ENCODE results near the gene MVB12B. TPM values are rescaled to one million over a fixed set of nuclear protein-coding genes. Genes with fewer than 3 reads are reported as not detected.
"Not testable (repeated sequence)": the region's sequence is repeated elsewhere in the genome, so short reads cannot be mapped to it uniquely, and the experiment has no call there.

The MVB12B gene
- total RNA-seq, 1 experiment from 2014 or later: 3.2 TPM

GRCh38 chr9:126470241-126470993 is 143.8 kb downstream of the MVB12B start:
- Histone ChIP-seq H3K4me3 (no peak overlapping the region), H3K36me3 (no peaks in the 10 kb centered on the region), H3K9me3 (no peaks in the 10 kb centered on the region), H3K27me3 (no peaks in the 10 kb centered on the region)
- DNase-seq: no peak

DNA sequence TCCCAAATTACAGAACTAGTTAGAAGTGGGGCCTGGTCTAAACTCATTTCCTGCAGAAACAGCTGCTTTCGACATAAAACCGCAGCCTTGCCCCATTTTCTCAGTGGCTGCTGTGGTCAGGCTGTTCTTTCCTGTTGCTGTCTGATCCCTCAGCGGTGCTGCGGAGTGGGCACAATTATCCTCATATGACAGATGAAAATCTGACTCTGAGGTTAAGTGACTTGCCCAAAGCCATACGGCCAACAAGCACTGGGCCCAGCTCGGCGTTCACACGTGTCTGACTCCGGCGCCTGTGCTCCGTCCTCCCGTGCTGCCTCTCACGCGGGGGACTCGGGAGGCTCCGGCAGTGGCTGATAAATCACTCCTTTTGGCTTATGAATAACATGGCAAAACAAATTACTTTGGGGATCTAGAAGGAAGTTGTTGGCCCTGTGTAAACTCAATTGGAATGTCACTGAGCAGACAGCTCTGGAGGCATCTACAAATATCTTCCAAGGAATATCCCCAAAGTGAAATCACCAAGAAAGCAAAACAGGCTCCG is 144.5 kb downstream of the MVB12B start:
- DNase-seq: no peak
- Histone ChIP-seq H3K27me3 (no peaks in the 10 kb centered on the region), H3K36me3 (no peaks in the 10 kb centered on the region), H3K4me3 (no peak overlapping the region), H3K9me3 (no peaks in the 10 kb centered on the region)

- Histone ChIP-seq H3K9me3 (no peaks in the 10 kb centered on the region), H3K36me3 (no peaks in the 10 kb centered on the region), H3K4me3 (no peak overlapping the region), H3K27me3 (no peaks in the 10 kb centered on the region)
- no peak for DNase-seq
Measured at GRCh38 chr9:126472198-126472947, 145.7 kb downstream of the MVB12B start.

DNA sequence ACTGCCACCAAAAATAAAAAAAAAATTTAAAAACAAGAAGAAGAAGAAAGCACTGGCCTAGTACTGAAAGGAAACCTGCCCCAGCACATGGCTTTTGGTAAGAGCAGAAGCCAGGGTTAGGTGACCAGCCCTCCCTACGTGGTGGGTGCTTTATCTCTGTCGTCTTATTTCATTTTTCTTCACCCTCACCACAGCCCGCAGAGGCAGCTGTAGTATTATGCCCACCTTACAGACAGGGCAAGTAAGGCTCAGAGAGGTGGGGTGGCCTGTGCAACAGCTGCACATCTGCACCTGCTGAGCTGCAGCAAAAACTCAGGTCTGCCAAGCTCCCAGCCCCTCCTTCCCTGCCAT is 146.3 kb downstream of the MVB12B start:
- H3K27me3 ChIP-seq: no peaks in the 10 kb centered on the region
- no peak for DNase-seq
- no peak overlapping the region for H3K4me3 ChIP-seq
- no peaks in the 10 kb centered on the region for H3K36me3 ChIP-seq
- H3K9me3 ChIP-seq: no peaks in the 10 kb centered on the region

GRCh38 chr9:126474206-126474765 is 147.7 kb downstream of the MVB12B start:
- DNase-seq: no peak
- Histone ChIP-seq H3K9me3 (no peaks in the 10 kb centered on the region), H3K27me3 (no peaks in the 10 kb centered on the region), H3K36me3 (no peaks in the 10 kb centered on the region), H3K4me3 (no peak overlapping the region)

DNA sequence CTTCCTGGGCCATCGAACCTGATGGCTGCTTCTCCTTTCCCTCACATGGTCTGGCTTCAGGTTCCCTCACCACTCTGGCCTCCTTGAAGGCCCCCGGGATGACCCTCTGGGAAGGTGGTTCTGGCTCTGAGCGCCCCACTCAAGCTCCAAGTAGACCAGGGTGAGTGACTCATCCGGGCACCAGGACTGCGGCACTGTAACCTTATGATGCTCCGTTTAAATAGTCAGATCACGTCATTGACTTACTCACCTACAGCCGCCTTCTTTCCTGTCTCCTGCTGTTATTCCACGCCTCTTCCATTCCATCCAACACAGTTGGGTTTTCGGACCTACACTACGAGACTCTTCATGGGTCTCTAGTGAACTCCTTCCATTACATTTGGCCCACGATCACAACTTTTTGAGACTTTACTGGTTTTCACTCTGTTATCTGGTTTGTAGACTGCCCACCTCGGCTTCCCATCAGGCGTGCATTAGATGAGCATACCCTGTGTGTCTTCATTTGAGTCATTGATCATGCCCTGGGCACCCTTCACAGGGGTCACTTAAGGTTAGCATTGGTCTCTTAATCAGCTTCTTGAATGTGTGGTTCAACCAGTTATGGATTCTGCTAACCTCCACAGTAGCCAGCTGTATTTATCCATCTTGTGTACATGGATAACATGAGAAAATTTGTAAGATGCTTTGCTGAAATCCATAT is 148.3 kb downstream of the MVB12B start:
- Histone ChIP-seq H3K9me3 (no peaks in the 10 kb centered on the region), H3K27me3 (no peaks in the 10 kb centered on the region), H3K4me3 (no peak overlapping the region), H3K36me3 (no peaks in the 10 kb centered on the region)
- no peak for DNase-seq

DNA sequence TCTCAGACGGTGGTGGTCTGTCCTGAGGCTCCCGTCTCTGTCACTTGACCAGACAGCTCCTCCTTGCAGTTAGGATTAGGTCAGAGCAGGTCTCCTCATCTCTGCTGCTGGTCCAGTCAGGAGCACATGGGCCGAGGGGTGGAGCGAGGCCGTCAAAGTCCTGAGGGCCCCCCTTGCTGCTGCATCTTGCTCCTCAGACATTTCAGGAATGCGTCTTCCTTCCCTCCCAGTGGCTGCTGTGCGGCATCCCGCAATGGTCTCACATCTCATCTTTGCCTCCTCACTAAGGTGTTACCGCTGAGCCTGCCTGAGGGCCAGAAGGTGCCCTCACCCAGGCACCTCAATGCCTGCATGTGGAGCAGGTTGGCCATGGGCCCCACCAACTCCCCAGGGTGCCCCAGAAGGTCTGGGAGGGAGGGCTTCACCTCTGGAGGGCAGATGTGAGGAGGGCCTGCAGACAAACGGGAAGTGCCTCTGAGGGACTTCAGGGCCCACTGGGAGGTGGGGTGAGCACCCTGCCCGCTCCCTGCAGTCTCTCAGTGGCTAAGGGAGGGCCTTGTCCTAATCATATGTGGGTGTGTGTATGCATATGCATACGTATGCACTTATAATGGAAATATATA is 149.4 kb downstream of the MVB12B start:
- Histone ChIP-seq H3K36me3 (no peaks in the 10 kb centered on the region), H3K9me3 (no peaks in the 10 kb centered on the region), H3K4me3 (no peak overlapping the region), H3K27me3 (no peaks in the 10 kb centered on the region)
- no peak for DNase-seq

GRCh38 chr9:126477432-126477831 is 150.8 kb downstream of the MVB12B start:
- DNase-seq, H3K27me3 ChIP-seq, H3K9me3 ChIP-seq, H3K4me3 ChIP-seq, H3K36me3 ChIP-seq: not testable (repeated sequence)

- no peaks in the 10 kb centered on the region for H3K36me3 ChIP-seq
- H3K4me3 ChIP-seq: no peak overlapping the region
- no peak for DNase-seq
- no peaks in the 10 kb centered on the region for H3K27me3 ChIP-seq
- no peaks in the 10 kb centered on the region for H3K9me3 ChIP-seq
Measured at GRCh38 chr9:126478216-126478981, 151.8 kb downstream of the MVB12B start.

GRCh38 chr9:126479515-126479914 is 152.9 kb downstream of the MVB12B start:
- Histone ChIP-seq H3K4me3 (no peak overlapping the region), H3K36me3 (no peaks in the 10 kb centered on the region), H3K27me3 (no peaks in the 10 kb centered on the region), H3K9me3 (no peaks in the 10 kb centered on the region)
- no peak for DNase-seq

DNA sequence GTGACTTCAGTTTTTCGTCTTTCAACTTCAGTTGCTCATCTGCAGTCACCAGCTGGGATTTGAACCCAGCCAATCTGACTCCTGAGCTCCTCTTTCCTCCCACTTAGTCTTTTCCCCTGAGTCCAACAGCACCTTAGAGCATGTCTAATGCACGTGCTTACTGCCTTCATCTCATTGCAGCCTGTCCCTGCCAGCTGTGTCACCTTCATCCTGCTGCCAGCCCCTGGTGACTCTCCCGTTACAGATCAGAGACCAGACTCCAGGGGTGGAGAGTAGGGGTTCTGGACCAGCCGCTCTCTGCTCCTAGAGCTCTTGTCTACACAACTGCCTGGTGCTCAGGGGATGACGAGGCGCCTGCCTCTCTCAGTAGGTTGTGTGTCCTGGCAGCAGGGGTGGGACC is 154.2 kb downstream of the MVB12B start:
- H3K27me3 ChIP-seq: no peaks in the 10 kb centered on the region
- no peak overlapping the region for H3K4me3 ChIP-seq
- no peak for DNase-seq
- H3K36me3 ChIP-seq: no peaks in the 10 kb centered on the region
- no peaks in the 10 kb centered on the region for H3K9me3 ChIP-seq

GRCh38 chr9:126481862-126482261 is 155.2 kb downstream of the MVB12B start:
- Histone ChIP-seq H3K27me3 (no peaks in the 10 kb centered on the region), H3K9me3 (no peaks in the 10 kb centered on the region), H3K36me3 (no peaks in the 10 kb centered on the region), H3K4me3 (no peak overlapping the region)
- no peak for DNase-seq

DNA sequence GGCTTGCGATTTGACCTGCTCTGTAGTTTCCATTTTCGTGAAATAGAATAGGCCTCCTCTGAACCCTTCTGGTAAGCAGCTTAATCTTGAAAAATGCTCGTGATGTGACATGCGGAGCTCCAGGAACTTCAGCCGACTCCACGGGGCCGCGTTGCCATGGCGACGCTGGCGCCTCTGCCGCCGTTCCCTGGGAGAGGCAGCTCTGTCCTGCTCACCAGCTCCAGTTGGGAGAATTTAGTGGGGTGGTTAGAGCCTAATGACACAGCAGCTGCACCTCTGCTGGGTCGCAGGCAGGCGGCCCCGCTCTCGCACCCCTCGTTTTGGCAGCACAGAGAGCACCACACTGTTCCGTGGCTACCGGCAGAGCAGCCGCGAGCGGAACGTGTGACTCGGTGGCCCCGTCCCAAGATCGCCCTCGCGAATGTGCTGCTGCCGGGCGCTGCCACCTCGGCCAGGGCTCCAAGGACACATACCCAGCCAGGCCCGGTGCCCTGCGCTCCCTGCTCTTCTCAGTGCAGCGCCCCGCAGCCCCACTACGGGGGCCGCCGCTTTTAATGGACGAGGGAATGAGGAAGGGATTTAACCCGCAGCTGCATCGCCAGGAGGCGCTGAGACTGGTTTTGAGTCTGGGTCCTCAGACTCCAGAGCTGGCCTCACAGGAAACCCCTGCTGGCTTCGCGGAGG is 155.9 kb downstream of the MVB12B start:
- Histone ChIP-seq H3K36me3 (no peaks in the 10 kb centered on the region), H3K27me3 (no peaks in the 10 kb centered on the region), H3K4me3 (no peak overlapping the region), H3K9me3 (no peaks in the 10 kb centered on the region)
- no peak for DNase-seq

DNA sequence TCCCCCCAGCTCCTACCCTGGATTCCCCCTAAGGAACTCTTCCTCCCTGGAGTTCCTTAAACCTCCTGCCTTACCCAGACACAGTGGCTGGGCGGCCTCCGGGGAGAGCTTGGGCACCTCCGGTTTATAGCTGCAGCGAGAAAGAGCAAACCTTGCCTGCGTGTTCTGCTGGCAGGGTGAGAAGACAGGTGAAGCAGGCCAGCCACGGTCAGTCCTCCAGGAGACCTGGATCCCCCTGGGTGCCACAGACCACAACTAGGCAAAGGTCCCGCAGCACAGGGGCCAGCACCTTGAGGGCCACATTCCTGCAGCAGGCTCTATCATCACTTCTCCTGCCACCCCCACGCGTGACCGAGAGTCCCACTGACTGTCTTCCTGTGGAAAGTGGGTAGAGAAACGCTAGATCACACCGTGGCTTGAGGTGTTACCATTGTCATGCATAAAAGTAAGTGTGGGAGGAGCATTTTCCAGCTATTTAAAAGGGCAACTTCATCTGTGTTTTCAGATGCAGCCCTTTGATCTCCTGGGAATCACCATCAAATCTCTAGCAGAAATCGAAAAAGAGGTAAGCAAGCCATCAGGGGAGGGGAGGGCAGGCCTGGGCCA is 156.9 kb downstream of the MVB12B start:
- H3K27me3 ChIP-seq: no peaks in the 10 kb centered on the region
- no peaks in the 10 kb centered on the region for H3K36me3 ChIP-seq
- H3K9me3 ChIP-seq: no peaks in the 10 kb centered on the region
- H3K4me3 ChIP-seq: no peak overlapping the region
- DNase-seq: no peak

DNA sequence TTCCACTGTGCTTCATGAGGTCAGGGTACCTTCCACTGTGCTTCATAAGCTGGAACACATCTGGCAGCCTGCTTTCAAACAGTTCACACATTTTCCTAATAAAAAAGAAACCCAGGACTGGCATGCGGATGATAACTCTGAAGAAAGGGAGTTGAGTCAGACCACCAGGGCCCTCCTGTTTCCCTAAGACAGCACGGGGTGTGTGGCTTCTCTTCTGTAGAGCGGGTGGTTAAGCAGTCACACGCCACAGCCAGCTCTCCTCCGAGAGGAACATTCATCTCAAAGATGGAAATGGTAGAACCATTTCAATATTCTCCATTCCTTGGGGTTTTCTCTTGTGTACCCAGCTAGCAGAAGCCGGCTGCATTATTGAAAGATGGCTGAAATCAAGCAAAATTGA is 159.0 kb downstream of the MVB12B start:
- Histone ChIP-seq H3K9me3 (no peaks in the 10 kb centered on the region), H3K27me3 (no peaks in the 10 kb centered on the region), H3K36me3 (no peaks in the 10 kb centered on the region), H3K4me3 (no peak overlapping the region)
- DNase-seq: no peak

Measured in MG63 (cell line).